Measurements from ENCODE around the gene AGAP1. TPM values are rescaled to one million over a fixed set of nuclear protein-coding genes. Genes with fewer than 3 reads are reported as not detected.
A peak's percentile ranks its signal among the peaks of the same experiment; 100 is the strongest.

The AGAP1 gene
- total and polyA plus RNA-seq, 9 donors = 5.7 to 32.2 (median 20.2) TPM

- peak in 3 of 5 donors; percentile 19 to 59 (median 25) for DNase-seq
- Histone ChIP-seq H3K27me3 (no peaks in the 10 kb centered on the region), H3K4me3 (no peak overlapping the region), H3K4me1 (ENCODE audit: insufficient read depth) (peaks cover 15% of the 10 kb centered on the region), H3K27ac (no peak overlapping the region), H3K36me3 (no peaks in the 10 kb centered on the region), H3K9me3 (no peaks in the 10 kb centered on the region)
- intact Hi-C loops (cut with DNase I) = no loop called here
- TF ChIP-seq POLR2A (IDR thresholded peaks at IDR 0.05) (no peak), CTCF (IDR thresholded peaks at IDR 0.05) (no peak), EP300 (IDR thresholded peaks at IDR 0.05) (no peak)
- WGBS, 3 donors = 12 to 24% (median 22%) methylated on average over 8 of the region's 8 CpGs
Measured at GRCh38 chr2:235551965-235552364, 58.1 kb downstream of the AGAP1 start.

GRCh38 chr2:235552671-235553070, 58.8 kb downstream of the AGAP1 start:
- Histone ChIP-seq H3K36me3 (no peaks in the 10 kb centered on the region), H3K27ac (no peak overlapping the region), H3K4me1 (ENCODE audit: insufficient read depth) (peaks cover 15% of the 10 kb centered on the region), H3K4me3 (no peak overlapping the region), H3K27me3 (no peaks in the 10 kb centered on the region), H3K9me3 (no peaks in the 10 kb centered on the region)
- TF ChIP-seq EP300 (IDR thresholded peaks at IDR 0.05) = no peak
- DNase-seq = no peak
- intact Hi-C loops (cut with DNase I) = no loop called here
- WGBS, 3 donors = 62 to 72% (median 71%) methylated on average over 3 of the region's 3 CpGs

- peaks cover 15% of the 10 kb centered on the region for H3K4me1 ChIP-seq (ENCODE audit: insufficient read depth)
- 10 to 39% (median 29%) methylated on average over 6 of the region's 6 CpGs for WGBS, 3 donors
- H3K36me3 ChIP-seq = no peaks in the 10 kb centered on the region
- H3K9me3 ChIP-seq = no peaks in the 10 kb centered on the region
- H3K4me3 ChIP-seq = no peak overlapping the region
- no peak for DNase-seq
- no peaks in the 10 kb centered on the region for H3K27me3 ChIP-seq
- intact Hi-C loops (cut with DNase I) = no loop called here
- TF ChIP-seq EP300 (IDR thresholded peaks at IDR 0.05) (no peak), CTCF (IDR thresholded peaks at IDR 0.05) (no peak), POLR2A (IDR thresholded peaks at IDR 0.05) (no peak)
- H3K27ac ChIP-seq = no peak overlapping the region
Measured at GRCh38 chr2:235553291-235553690, 59.4 kb downstream of the AGAP1 start.

GRCh38 chr2:235553696-235554100, 59.9 kb downstream of the AGAP1 start:
- TF ChIP-seq CTCF (IDR thresholded peaks at IDR 0.05) (no peak), POLR2A (IDR thresholded peaks at IDR 0.05) (no peak), EP300 (IDR thresholded peaks at IDR 0.05) (no peak)
- peaks cover 15% of the 10 kb centered on the region for H3K4me1 ChIP-seq (ENCODE audit: insufficient read depth)
- no peaks in the 10 kb centered on the region for H3K36me3 ChIP-seq
- no peak for DNase-seq
- H3K4me3 ChIP-seq = no peak overlapping the region
- WGBS, 3 donors = 42 to 72% (median 48%) methylated on average over 13 of the region's 13 CpGs
- no peak overlapping the region for H3K27ac ChIP-seq
- no peaks in the 10 kb centered on the region for H3K9me3 ChIP-seq
- no peaks in the 10 kb centered on the region for H3K27me3 ChIP-seq
- intact Hi-C loops (cut with DNase I) = no loop called here

- DNase-seq = no peak
- H3K4me3 ChIP-seq = no peak overlapping the region
- H3K9me3 ChIP-seq = no peaks in the 10 kb centered on the region
- no peaks in the 10 kb centered on the region for H3K36me3 ChIP-seq
- H3K27ac ChIP-seq = no peak overlapping the region
- no peaks in the 10 kb centered on the region for H3K27me3 ChIP-seq
- peaks cover 15% of the 10 kb centered on the region for H3K4me1 ChIP-seq (ENCODE audit: insufficient read depth)
- intact Hi-C loops (cut with DNase I) = no loop called here
- TF ChIP-seq POLR2A (IDR thresholded peaks at IDR 0.05) (no peak), CTCF (IDR thresholded peaks at IDR 0.05) (no peak), EP300 (IDR thresholded peaks at IDR 0.05) (no peak)
- 93 to 94% (median 93%) methylated on average over 6 of the region's 6 CpGs for WGBS, 3 donors
Measured at GRCh38 chr2:235554385-235554784, 60.5 kb downstream of the AGAP1 start.
